Measurements from ENCODE around the gene MACROD2. TPM values are rescaled to one million over a fixed set of nuclear protein-coding genes. Genes with fewer than 3 reads are reported as not detected.
"Not testable (repeated sequence)": the region's sequence is repeated elsewhere in the genome, so short reads cannot be mapped to it uniquely, and the experiment has no call there.

The MACROD2 gene
- total RNA-seq, 1 donor from 2014 or later: 6.4 TPM

- H3K9me3 Mint-ChIP-seq: no peaks in the 10 kb centered on the region
- no peaks in the 10 kb centered on the region for H3K36me3 Mint-ChIP-seq (ENCODE audit: low read depth)
- TF ChIP-seq, protein P1, sequence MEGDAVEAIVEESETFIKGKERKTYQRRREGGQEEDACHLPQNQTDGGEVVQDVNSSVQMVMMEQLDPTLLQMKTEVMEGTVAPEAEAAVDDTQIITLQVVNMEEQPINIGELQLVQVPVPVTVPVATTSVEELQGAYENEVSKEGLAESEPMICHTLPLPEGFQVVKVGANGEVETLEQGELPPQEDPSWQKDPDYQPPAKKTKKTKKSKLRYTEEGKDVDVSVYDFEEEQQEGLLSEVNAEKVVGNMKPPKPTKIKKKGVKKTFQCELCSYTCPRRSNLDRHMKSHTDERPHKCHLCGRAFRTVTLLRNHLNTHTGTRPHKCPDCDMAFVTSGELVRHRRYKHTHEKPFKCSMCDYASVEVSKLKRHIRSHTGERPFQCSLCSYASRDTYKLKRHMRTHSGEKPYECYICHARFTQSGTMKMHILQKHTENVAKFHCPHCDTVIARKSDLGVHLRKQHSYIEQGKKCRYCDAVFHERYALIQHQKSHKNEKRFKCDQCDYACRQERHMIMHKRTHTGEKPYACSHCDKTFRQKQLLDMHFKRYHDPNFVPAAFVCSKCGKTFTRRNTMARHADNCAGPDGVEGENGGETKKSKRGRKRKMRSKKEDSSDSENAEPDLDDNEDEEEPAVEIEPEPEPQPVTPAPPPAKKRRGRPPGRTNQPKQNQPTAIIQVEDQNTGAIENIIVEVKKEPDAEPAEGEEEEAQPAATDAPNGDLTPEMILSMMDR (conservative IDR thresholded peaks at IDR 0.05): no peak
- H3K4me1 Mint-ChIP-seq: no peaks in the 10 kb centered on the region
- H3K27me3 Mint-ChIP-seq (ENCODE audit: low read depth): no peaks in the 10 kb centered on the region
- H3K4me3 Mint-ChIP-seq: no peak overlapping the region
- H3K27ac Mint-ChIP-seq (ENCODE audit: unreplicated experiment): no peak overlapping the region
- no peak for DNase-seq (ENCODE audit: low read depth, low spot score)
Observed at GRCh38 chr20:14036567-14036966, 41.3 kb downstream of the MACROD2 start.

DNA sequence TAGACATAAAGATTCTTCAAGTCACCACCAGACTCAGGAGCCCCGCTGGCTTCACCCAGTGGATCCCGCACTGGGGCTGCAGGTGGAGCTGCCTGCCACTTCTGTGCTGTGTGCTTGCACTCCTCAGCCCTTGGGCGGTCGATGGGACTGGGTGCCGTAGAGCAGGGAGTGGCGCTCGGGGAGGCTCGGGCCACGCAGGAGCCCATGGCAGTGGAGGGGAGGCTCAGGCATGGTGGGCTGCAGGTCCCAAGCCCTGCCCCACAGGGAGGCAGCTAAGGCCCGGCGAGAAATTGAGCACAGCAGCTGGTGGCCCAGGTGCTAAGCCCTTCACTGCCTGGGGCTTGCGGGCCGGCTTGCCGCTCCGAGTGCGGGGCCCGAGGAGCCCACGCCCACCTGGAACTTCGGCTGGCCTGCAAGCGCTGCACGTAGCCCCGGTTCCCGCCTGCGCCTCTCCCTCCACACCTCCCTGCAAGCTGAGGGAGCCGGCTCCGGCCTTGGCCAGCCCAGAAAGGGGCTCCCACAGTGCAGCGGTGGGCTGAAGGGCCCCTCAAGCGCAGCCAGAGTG, 49.5 kb downstream of the MACROD2 start:
- H3K4me3 Mint-ChIP-seq; H3K27ac Mint-ChIP-seq (ENCODE audit: unreplicated experiment); H3K36me3 Mint-ChIP-seq (ENCODE audit: low read depth); H3K9me3 Mint-ChIP-seq; H3K27me3 Mint-ChIP-seq (ENCODE audit: low read depth); DNase-seq (ENCODE audit: low read depth, low spot score); H3K4me1 Mint-ChIP-seq: not testable (repeated sequence)

- no peak overlapping the region for H3K4me3 Mint-ChIP-seq
- no peak overlapping the region for H3K27ac Mint-ChIP-seq (ENCODE audit: unreplicated experiment)
- no peaks in the 10 kb centered on the region for H3K4me1 Mint-ChIP-seq
- no peaks in the 10 kb centered on the region for H3K36me3 Mint-ChIP-seq (ENCODE audit: low read depth)
- DNase-seq (ENCODE audit: low read depth, low spot score): no peak
- no peaks in the 10 kb centered on the region for H3K9me3 Mint-ChIP-seq
- H3K27me3 Mint-ChIP-seq (ENCODE audit: low read depth): no peaks in the 10 kb centered on the region
- TF ChIP-seq, protein P1 (conservative IDR thresholded peaks at IDR 0.05): no peak
Observed at GRCh38 chr20:14046534-14046933, 51.2 kb downstream of the MACROD2 start.

GRCh38 chr20:14049111-14049510, 53.8 kb downstream of the MACROD2 start:
- Mint-ChIP-seq H3K36me3 (ENCODE audit: low read depth) (no peaks in the 10 kb centered on the region), H3K4me3 (no peak overlapping the region), H3K9me3 (no peaks in the 10 kb centered on the region), H3K27me3 (ENCODE audit: low read depth) (no peaks in the 10 kb centered on the region), H3K4me1 (no peaks in the 10 kb centered on the region), H3K27ac (ENCODE audit: unreplicated experiment) (no peak overlapping the region)
- TF ChIP-seq, protein P1 (conservative IDR thresholded peaks at IDR 0.05): no peak
- no peak for DNase-seq (ENCODE audit: low read depth, low spot score)

- Mint-ChIP-seq H3K27me3 (ENCODE audit: low read depth) (no peaks in the 10 kb centered on the region), H3K36me3 (ENCODE audit: low read depth) (no peaks in the 10 kb centered on the region), H3K27ac (ENCODE audit: unreplicated experiment) (no peak overlapping the region), H3K9me3 (no peaks in the 10 kb centered on the region), H3K4me1 (no peaks in the 10 kb centered on the region), H3K4me3 (no peak overlapping the region)
- TF ChIP-seq, protein P1 (conservative IDR thresholded peaks at IDR 0.05): no peak
- DNase-seq (ENCODE audit: low read depth, low spot score): no peak
Observed at GRCh38 chr20:14051454-14051853, 56.1 kb downstream of the MACROD2 start.

DNA sequence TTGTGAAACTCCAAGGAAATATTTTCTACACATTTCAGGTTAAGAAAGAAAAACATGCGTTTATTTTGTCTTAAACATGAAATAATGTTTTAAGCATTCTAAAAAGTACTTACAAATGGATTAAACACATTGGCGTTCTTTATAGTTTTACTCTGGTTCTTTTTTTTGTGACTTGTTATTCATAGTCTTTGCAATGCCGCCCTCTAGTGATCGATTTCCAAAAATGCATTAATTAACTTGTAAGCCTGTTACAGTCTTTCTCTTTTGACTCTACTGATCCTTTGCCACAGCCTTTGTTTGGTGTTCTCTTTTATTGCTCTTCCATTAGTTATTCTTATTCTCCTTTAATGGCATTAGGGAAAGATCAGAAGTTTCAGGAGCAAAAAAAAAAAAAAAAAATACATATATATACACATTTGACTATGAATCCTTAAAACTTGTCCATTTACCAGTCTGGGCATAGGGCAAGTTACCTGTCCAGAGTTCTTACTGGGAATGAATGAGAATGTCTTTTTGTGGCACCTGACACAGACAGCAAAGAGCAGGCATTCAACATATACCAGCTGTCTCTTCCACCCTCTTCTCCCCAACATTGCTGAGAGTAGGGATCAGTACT, 59.9 kb downstream of the MACROD2 start:
- TF ChIP-seq, protein P1 (conservative IDR thresholded peaks at IDR 0.05): peak; percentile 82
- no peaks in the 10 kb centered on the region for H3K4me1 Mint-ChIP-seq
- no peaks in the 10 kb centered on the region for H3K27me3 Mint-ChIP-seq (ENCODE audit: low read depth)
- DNase-seq (ENCODE audit: low read depth, low spot score): peak; percentile 36
- H3K27ac Mint-ChIP-seq (ENCODE audit: unreplicated experiment): no peak overlapping the region
- H3K4me3 Mint-ChIP-seq: no peak overlapping the region
- no peaks in the 10 kb centered on the region for H3K9me3 Mint-ChIP-seq
- H3K36me3 Mint-ChIP-seq (ENCODE audit: low read depth): no peaks in the 10 kb centered on the region

Measured in neural crest cell (in vitro differentiated cells).